ENCODE measurements around the gene DPYD.

The DPYD gene

GRCh38 chr1:97820470-97821188 lies 100.2 kb downstream of the DPYD start:
- Histone ChIP-seq H3K27me3 (ENCODE audit: insufficient read depth, poor library complexity, severe bottlenecking) (no peaks in the 10 kb centered on the region), H3K4me1 (ENCODE audit: insufficient read depth, poor library complexity, severe bottlenecking) (no peaks in the 10 kb centered on the region), H3K4me3 (ENCODE audit: severe bottlenecking) (no peak overlapping the region), H3K36me3 (ENCODE audit: low read depth) (no peaks in the 10 kb centered on the region), H3K9me3 (ENCODE audit: severe bottlenecking) (no peaks in the 10 kb centered on the region), H3K27ac (ENCODE audit: poor library complexity, severe bottlenecking) (no peak overlapping the region)
- TF ChIP-seq CTCF (IDR thresholded peaks at IDR 0.05; ENCODE audit: poor library complexity, severe bottlenecking): peak; percentile 74
- DNase-seq (ENCODE audit: low spot score) (no peak), ATAC-seq (ENCODE audit: low read depth) (peak; percentile 38; the same call in 1 of the 3 replicates)

- ATAC-seq (ENCODE audit: low read depth): no peak
- no peak overlapping the region for H3K4me3 ChIP-seq (ENCODE audit: severe bottlenecking)
- no peak for DNase-seq (ENCODE audit: low spot score)
- no peaks in the 10 kb centered on the region for H3K9me3 ChIP-seq (ENCODE audit: severe bottlenecking)
- H3K27me3 ChIP-seq (ENCODE audit: insufficient read depth, poor library complexity, severe bottlenecking): no peaks in the 10 kb centered on the region
- H3K27ac ChIP-seq (ENCODE audit: poor library complexity, severe bottlenecking): no peak overlapping the region
- H3K36me3 ChIP-seq (ENCODE audit: low read depth): no peaks in the 10 kb centered on the region
- TF ChIP-seq CTCF (IDR thresholded peaks at IDR 0.05; ENCODE audit: poor library complexity, severe bottlenecking): no peak
- peaks cover 4% of the 10 kb centered on the region for H3K4me1 ChIP-seq (ENCODE audit: insufficient read depth, poor library complexity, severe bottlenecking)
Measured at GRCh38 chr1:97816927-97817326, 103.9 kb downstream of the DPYD start.

- Histone ChIP-seq H3K4me1 (ENCODE audit: insufficient read depth, poor library complexity, severe bottlenecking) (peaks cover 4% of the 10 kb centered on the region), H3K4me3 (ENCODE audit: severe bottlenecking) (no peak overlapping the region), H3K27ac (ENCODE audit: poor library complexity, severe bottlenecking) (no peak overlapping the region), H3K36me3 (ENCODE audit: low read depth) (no peaks in the 10 kb centered on the region), H3K9me3 (ENCODE audit: severe bottlenecking) (no peaks in the 10 kb centered on the region), H3K27me3 (ENCODE audit: insufficient read depth, poor library complexity, severe bottlenecking) (no peaks in the 10 kb centered on the region)
- TF ChIP-seq CTCF (IDR thresholded peaks at IDR 0.05; ENCODE audit: poor library complexity, severe bottlenecking): no peak
- DNase-seq (ENCODE audit: low spot score) (no peak), ATAC-seq (ENCODE audit: low read depth) (no peak)
Measured at GRCh38 chr1:97814804-97815203, 106.0 kb downstream of the DPYD start.

GRCh38 chr1:97814121-97814520 lies 106.7 kb downstream of the DPYD start:
- ATAC-seq (ENCODE audit: low read depth): peak; percentile 44; the same call in 1 of the 3 replicates
- Histone ChIP-seq H3K4me1 (ENCODE audit: insufficient read depth, poor library complexity, severe bottlenecking) (peaks cover 4% of the 10 kb centered on the region), H3K27me3 (ENCODE audit: insufficient read depth, poor library complexity, severe bottlenecking) (no peaks in the 10 kb centered on the region), H3K4me3 (ENCODE audit: severe bottlenecking) (no peak overlapping the region), H3K36me3 (ENCODE audit: low read depth) (no peaks in the 10 kb centered on the region), H3K27ac (ENCODE audit: poor library complexity, severe bottlenecking) (no peak overlapping the region), H3K9me3 (ENCODE audit: severe bottlenecking) (no peaks in the 10 kb centered on the region)
- no peak for TF ChIP-seq CTCF (IDR thresholded peaks at IDR 0.05; ENCODE audit: poor library complexity, severe bottlenecking)
- DNase-seq (ENCODE audit: low spot score): no peak

- peaks cover 4% of the 10 kb centered on the region for H3K4me1 ChIP-seq (ENCODE audit: insufficient read depth, poor library complexity, severe bottlenecking)
- TF ChIP-seq CTCF (IDR thresholded peaks at IDR 0.05; ENCODE audit: poor library complexity, severe bottlenecking): no peak
- DNase-seq (ENCODE audit: low spot score) (no peak), ATAC-seq (ENCODE audit: low read depth) (no peak)
- no peak overlapping the region for H3K27ac ChIP-seq (ENCODE audit: poor library complexity, severe bottlenecking)
- H3K9me3 ChIP-seq (ENCODE audit: severe bottlenecking): no peaks in the 10 kb centered on the region
- no peaks in the 10 kb centered on the region for H3K27me3 ChIP-seq (ENCODE audit: insufficient read depth, poor library complexity, severe bottlenecking)
- no peak overlapping the region for H3K4me3 ChIP-seq (ENCODE audit: severe bottlenecking)
- no peaks in the 10 kb centered on the region for H3K36me3 ChIP-seq (ENCODE audit: low read depth)
Measured at GRCh38 chr1:97812076-97812475, 108.8 kb downstream of the DPYD start.

All from RWPE2 (cell line).